Kidney epithelial cell (primary cell): ENCODE results near the gene MRPS27. TPM values are rescaled to one million over a fixed set of nuclear protein-coding genes. Genes with fewer than 3 reads are reported as not detected.

ENCODE experiments used
- DNase-seq: peaks from one replicate; pipeline ENCODE4 v3.0.0-alpha.2; 2010; ENCODE audit warnings: low read depth
- H3K27me3 ChIP-seq: 2 replicates; pipeline ENCODE4 v1.6.0; 2011; ENCODE audit warnings: low read length; ENCODE audit not compliant: control insufficient read depth, insufficient read depth
- H3K36me3 ChIP-seq: 2 replicates; pipeline ENCODE4 v1.5.1; 2011; ENCODE audit warnings: low read length; ENCODE audit not compliant: control insufficient read depth, insufficient read depth
- H3K4me3 ChIP-seq: 2 replicates; pipeline ENCODE4 v1.5.1; 2011; ENCODE audit warnings: low read depth, mild to moderate bottlenecking, control low read depth, low read length
- CTCF ChIP-seq: IDR thresholded peaks from 2 replicates; pipeline ENCODE4 v1.5.1; 2011; ENCODE audit warnings: mild to moderate bottlenecking, moderate library complexity, low read length, control low read depth, inconsistent platforms; ENCODE audit not compliant: insufficient read depth, poor library complexity, severe bottlenecking
- total RNA-seq: library from RNA; depleted of rRNA; stranded (reverse); fragments of >200 nt; gene quantifications from 2 replicates; pipeline ENCODE4 v1.2.3, GENCODE V29; 2015

The MRPS27 gene
- total RNA-seq, 1 donor from 2014 or later, result 67.3 TPM

- no peak for TF ChIP-seq CTCF
Observed at GRCh38 chr5:72251386-72251785, 68.7 kb downstream of the MRPS27 start.

GRCh38 chr5:72248410-72248981, 71.5 kb downstream of the MRPS27 start:
- H3K27me3 ChIP-seq, result no peaks in the 10 kb centered on the region
- no peaks in the 10 kb centered on the region for H3K36me3 ChIP-seq
- TF ChIP-seq CTCF, result no peak
- H3K4me3 ChIP-seq, result no peak overlapping the region
- peak; percentile 62 for DNase-seq

More at GRCh38 chr5:72251386-72251785, 68.7 kb downstream of the MRPS27 start:
- Histone ChIP-seq H3K27me3 (no peaks in the 10 kb centered on the region), H3K4me3 (no peak overlapping the region), H3K36me3 (no peaks in the 10 kb centered on the region)
- no peak for DNase-seq

GRCh38 chr5:72246954-72247442, 73.0 kb downstream of the MRPS27 start:
- H3K36me3 ChIP-seq, result no peaks in the 10 kb centered on the region
- no peak overlapping the region for H3K4me3 ChIP-seq
- H3K27me3 ChIP-seq, result no peaks in the 10 kb centered on the region
- TF ChIP-seq CTCF, result no peak
- DNase-seq, result no peak

GRCh38 chr5:72245951-72246532, 74.0 kb downstream of the MRPS27 start:
- Histone ChIP-seq H3K36me3 (no peaks in the 10 kb centered on the region), H3K27me3 (no peaks in the 10 kb centered on the region), H3K4me3 (no peak overlapping the region)
- DNase-seq, result no peak
- no peak for TF ChIP-seq CTCF

- no peak for DNase-seq
- no peaks in the 10 kb centered on the region for H3K36me3 ChIP-seq
- TF ChIP-seq CTCF, result no peak
- no peak overlapping the region for H3K4me3 ChIP-seq
- H3K27me3 ChIP-seq, result no peaks in the 10 kb centered on the region
Observed at GRCh38 chr5:72245546-72245945, 74.5 kb downstream of the MRPS27 start.
